ENCODE results near the gene GRIFIN.

The GRIFIN gene

DNA sequence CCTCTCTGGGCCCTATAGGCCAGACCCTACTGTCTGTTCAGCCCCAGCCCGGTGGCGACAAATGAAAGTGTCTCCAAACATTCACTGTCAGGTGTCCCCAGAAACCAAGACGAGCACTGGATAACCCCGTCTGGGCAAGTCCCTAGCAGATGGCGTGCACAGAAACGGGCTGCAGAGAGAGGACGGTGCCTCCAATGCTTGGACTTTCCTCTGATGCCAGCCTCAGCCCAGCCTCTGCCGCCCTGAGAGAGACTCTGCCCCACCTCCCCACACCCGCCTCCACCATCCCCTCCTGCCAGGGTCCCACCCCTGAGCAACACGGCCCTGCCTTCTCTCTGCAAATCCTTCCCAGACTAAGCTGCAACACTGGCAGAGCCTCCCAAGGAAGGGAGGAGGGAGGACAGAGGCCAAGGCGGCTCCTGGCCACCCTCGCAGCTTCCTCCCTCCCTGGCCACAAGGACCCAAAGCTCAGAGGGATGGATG is 36.0 kb upstream of the GRIFIN start:
- no peaks in the 10 kb centered on the region for H3K9me2 ChIP-seq (replicated peaks; ENCODE audit: control insufficient read depth, low read length)
- H3K9me3 ChIP-seq (ENCODE audit: control insufficient read depth, insufficient read depth, low read length), result no peaks in the 10 kb centered on the region
- H3K36me3 ChIP-seq (ENCODE audit: control insufficient read depth, low read length), result no peaks in the 10 kb centered on the region
- peaks cover 12% of the 10 kb centered on the region for H3K27me3 ChIP-seq (ENCODE audit: control insufficient read depth, low read length)
- peak overlapping the region; percentile 93 for H3K4me2 ChIP-seq (ENCODE audit: low read length)
- TF ChIP-seq, protein P1, sequence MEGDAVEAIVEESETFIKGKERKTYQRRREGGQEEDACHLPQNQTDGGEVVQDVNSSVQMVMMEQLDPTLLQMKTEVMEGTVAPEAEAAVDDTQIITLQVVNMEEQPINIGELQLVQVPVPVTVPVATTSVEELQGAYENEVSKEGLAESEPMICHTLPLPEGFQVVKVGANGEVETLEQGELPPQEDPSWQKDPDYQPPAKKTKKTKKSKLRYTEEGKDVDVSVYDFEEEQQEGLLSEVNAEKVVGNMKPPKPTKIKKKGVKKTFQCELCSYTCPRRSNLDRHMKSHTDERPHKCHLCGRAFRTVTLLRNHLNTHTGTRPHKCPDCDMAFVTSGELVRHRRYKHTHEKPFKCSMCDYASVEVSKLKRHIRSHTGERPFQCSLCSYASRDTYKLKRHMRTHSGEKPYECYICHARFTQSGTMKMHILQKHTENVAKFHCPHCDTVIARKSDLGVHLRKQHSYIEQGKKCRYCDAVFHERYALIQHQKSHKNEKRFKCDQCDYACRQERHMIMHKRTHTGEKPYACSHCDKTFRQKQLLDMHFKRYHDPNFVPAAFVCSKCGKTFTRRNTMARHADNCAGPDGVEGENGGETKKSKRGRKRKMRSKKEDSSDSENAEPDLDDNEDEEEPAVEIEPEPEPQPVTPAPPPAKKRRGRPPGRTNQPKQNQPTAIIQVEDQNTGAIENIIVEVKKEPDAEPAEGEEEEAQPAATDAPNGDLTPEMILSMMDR (IDR thresholded peaks at IDR 0.05; ENCODE audit: low read depth, low read length, poor library complexity, severe bottlenecking), result no peak
- TF ChIP-seq EZH2phosphoT487 (IDR thresholded peaks at IDR 0.05; ENCODE audit: borderline replicate concordance, low read length), result no peak
- peaks cover 8% of the 10 kb centered on the region for H3F3A ChIP-seq (ENCODE audit: control insufficient read depth, insufficient read depth)
- peak overlapping the region; percentile 69 for H3K4me3 ChIP-seq (ENCODE audit: low read length)
- H3K4me1 ChIP-seq (ENCODE audit: control insufficient read depth, low read length), result peaks cover 58% of the 10 kb centered on the region
- H4K20me1 ChIP-seq (ENCODE audit: control insufficient read depth, insufficient read depth, low read depth, low read length), result no peaks in the 10 kb centered on the region
- H3K27ac ChIP-seq (ENCODE audit: low read depth, low read length), result no peak overlapping the region
- no peaks in the 10 kb centered on the region for H3K79me2 ChIP-seq (ENCODE audit: control insufficient read depth, low read length)

DNA sequence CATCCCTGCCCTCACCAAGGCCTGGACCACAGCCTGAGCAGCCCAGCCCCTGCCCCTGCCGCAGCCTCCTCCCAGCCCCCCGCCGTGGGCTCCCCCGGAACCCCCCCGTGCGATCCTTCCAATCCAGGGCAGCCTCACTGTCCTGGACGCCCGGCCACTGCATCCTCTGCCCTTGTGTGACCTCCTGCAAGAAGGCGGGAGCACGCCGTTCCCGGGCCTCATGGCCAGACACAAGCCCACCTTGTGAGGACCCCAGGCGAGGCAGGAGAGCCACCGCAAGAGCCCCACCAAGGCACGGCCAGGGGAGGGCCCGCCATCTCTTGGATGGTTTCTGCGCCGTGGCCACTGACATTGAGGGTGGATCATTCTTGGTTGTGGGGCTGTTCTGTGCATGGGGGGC is 35.6 kb upstream of the GRIFIN start:
- Histone ChIP-seq H3K4me3 (ENCODE audit: low read length) (peak overlapping the region; percentile 69), H3K27ac (ENCODE audit: low read depth, low read length) (peak overlapping the region; percentile 56), H3K4me1 (ENCODE audit: control insufficient read depth, low read length) (peaks cover 58% of the 10 kb centered on the region), H3F3A (ENCODE audit: control insufficient read depth, insufficient read depth) (peaks cover 8% of the 10 kb centered on the region), H4K20me1 (ENCODE audit: control insufficient read depth, insufficient read depth, low read depth, low read length) (no peaks in the 10 kb centered on the region), H3K9me3 (ENCODE audit: control insufficient read depth, insufficient read depth, low read length) (no peaks in the 10 kb centered on the region), H3K4me2 (ENCODE audit: low read length) (peak overlapping the region; percentile 93), H3K36me3 (ENCODE audit: control insufficient read depth, low read length) (no peaks in the 10 kb centered on the region), H3K79me2 (ENCODE audit: control insufficient read depth, low read length) (no peaks in the 10 kb centered on the region), H3K9me2 (replicated peaks; ENCODE audit: control insufficient read depth, low read length) (no peaks in the 10 kb centered on the region), H3K27me3 (ENCODE audit: control insufficient read depth, low read length) (peaks cover 10% of the 10 kb centered on the region)
- TF ChIP-seq, protein P1 (IDR thresholded peaks at IDR 0.05; ENCODE audit: low read depth, low read length, poor library complexity, severe bottlenecking), result no peak
- TF ChIP-seq EZH2phosphoT487 (IDR thresholded peaks at IDR 0.05; ENCODE audit: borderline replicate concordance, low read length), result no peak

DNA sequence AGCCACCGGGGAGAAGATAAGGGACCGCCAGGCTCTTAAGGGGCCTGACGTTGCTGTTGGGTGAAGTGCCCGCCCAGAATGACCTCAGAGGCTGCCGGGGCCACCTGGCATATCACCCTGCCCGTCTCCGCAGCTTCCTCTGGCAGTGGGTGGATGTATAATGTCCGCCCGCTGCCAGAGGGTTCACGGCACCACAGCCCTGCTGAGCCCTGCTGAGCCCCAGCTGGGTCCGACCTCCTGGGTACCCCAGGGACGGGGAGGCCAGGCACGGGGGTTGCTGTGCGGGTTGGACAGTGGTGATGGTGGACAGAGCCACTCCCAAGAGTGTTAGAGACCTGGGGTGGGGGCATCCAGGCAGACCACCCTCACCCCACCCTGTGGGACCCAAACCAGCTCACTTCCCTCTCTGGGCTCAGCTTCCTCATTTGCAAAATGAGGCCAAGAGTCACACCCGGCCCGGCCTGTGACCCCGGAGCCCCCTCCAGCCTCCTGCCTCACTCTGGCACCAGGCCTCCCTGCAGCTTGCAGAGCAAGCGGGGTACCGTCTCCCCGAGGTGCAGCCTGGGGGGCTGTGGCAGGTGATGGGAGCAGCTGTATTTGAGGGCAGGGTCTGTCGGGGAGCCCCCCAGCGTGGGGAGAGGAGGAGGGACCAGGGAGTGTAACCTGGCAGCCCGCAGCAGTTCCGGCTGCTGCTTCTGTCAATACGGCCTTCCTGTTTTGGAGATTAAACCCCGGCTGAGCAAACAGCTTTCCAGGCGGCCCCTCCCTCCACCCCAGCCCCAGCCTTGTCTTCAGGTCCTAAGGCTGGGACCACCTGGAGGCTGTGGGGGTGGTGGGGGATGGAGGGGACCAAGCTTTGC is 34.9 kb upstream of the GRIFIN start:
- Histone ChIP-seq H3K27ac (ENCODE audit: low read depth, low read length) (peak overlapping the region; percentile 56), H3K4me1 (ENCODE audit: control insufficient read depth, low read length) (peaks cover 58% of the 10 kb centered on the region), H3K36me3 (ENCODE audit: control insufficient read depth, low read length) (no peaks in the 10 kb centered on the region), H3K4me3 (ENCODE audit: low read length) (peak overlapping the region; percentile 69), H4K20me1 (ENCODE audit: control insufficient read depth, insufficient read depth, low read depth, low read length) (no peaks in the 10 kb centered on the region), H3K79me2 (ENCODE audit: control insufficient read depth, low read length) (no peaks in the 10 kb centered on the region), H3K9me3 (ENCODE audit: control insufficient read depth, insufficient read depth, low read length) (no peaks in the 10 kb centered on the region), H3K27me3 (ENCODE audit: control insufficient read depth, low read length) (peaks cover 10% of the 10 kb centered on the region), H3K9me2 (replicated peaks; ENCODE audit: control insufficient read depth, low read length) (no peaks in the 10 kb centered on the region), H3K4me2 (ENCODE audit: low read length) (peak overlapping the region; percentile 93), H3F3A (ENCODE audit: control insufficient read depth, insufficient read depth) (peaks cover 8% of the 10 kb centered on the region)
- TF ChIP-seq EZH2phosphoT487 (IDR thresholded peaks at IDR 0.05; ENCODE audit: borderline replicate concordance, low read length), result no peak
- TF ChIP-seq, protein P1 (IDR thresholded peaks at IDR 0.05; ENCODE audit: low read depth, low read length, poor library complexity, severe bottlenecking), result no peak
